NCI-H345 treated with DMSO at 0.1 percent for 48 hours (cell line): Measurements from ENCODE around the gene AKIP1.
"Not testable (repeated sequence)": the region's sequence is repeated elsewhere in the genome, so short reads cannot be mapped to it uniquely, and the experiment has no call there.

ENCODE experiments used
- DNase-seq: peaks from one replicate; lab custom pipeline; 2025; ENCODE audit not compliant: unreplicated experiment; lab: John Stamatoyannopoulos, UW

AKIP1 gene

GRCh38 chr11:8914661-8915018, 3.7 kb downstream of the AKIP1 start:
- no peak for DNase-seq

GRCh38 chr11:8917157-8917825, 6.3 kb downstream of the AKIP1 start:
- DNase-seq: no peak

- DNase-seq: no peak
Measured at GRCh38 chr11:8922691-8923090, 11.7 kb downstream of the AKIP1 start.

- DNase-seq: no peak
Measured at GRCh38 chr11:8925711-8926110, 14.7 kb downstream of the AKIP1 start.

- no peak for DNase-seq
Measured at GRCh38 chr11:8926236-8926635, 15.2 kb downstream of the AKIP1 start.

- no peak for DNase-seq
Measured at GRCh38 chr11:8927233-8927632, 16.2 kb downstream of the AKIP1 start.

GRCh38 chr11:8928205-8928604, 17.2 kb downstream of the AKIP1 start:
- no peak for DNase-seq

- DNase-seq: no peak
Measured at GRCh38 chr11:8928981-8929615, 18.1 kb downstream of the AKIP1 start.

GRCh38 chr11:8930456-8931175, 19.6 kb downstream of the AKIP1 start:
- no peak for DNase-seq

- no peak for DNase-seq
Measured at GRCh38 chr11:8932564-8933180, 21.7 kb downstream of the AKIP1 start, which contains the start of gene C11orf16. Gene C11orf16 (minus strand): TSS chr11:8932947. CDS start chr11:8932308, 639 bp downstream.

GRCh38 chr11:8933931-8934330, 22.9 kb downstream of the AKIP1 start:
- no peak for DNase-seq

- DNase-seq: no peak
Measured at GRCh38 chr11:8934742-8935488, 23.9 kb downstream of the AKIP1 start.

- DNase-seq: not testable (repeated sequence)
Measured at GRCh38 chr11:8935789-8936188, 24.8 kb downstream of the AKIP1 start.

- no peak for DNase-seq
Measured at GRCh38 chr11:8937159-8937558, 26.2 kb downstream of the AKIP1 start.

- no peak for DNase-seq
Measured at GRCh38 chr11:8937659-8938058, 26.7 kb downstream of the AKIP1 start.

GRCh38 chr11:8941341-8942103, 30.5 kb downstream of the AKIP1 start:
- DNase-seq: no peak

GRCh38 chr11:8942518-8943066, 31.6 kb downstream of the AKIP1 start, which contains the start of gene ASCL3:
Gene ASCL3 (minus strand): TSS chr11:8943016. CDS start chr11:8938161, 4,855 bp downstream.
- DNase-seq: no peak

- no peak for DNase-seq
Measured at GRCh38 chr11:8947230-8947943, 36.4 kb downstream of the AKIP1 start.

- DNase-seq: no peak
Measured at GRCh38 chr11:8948886-8949285, 37.9 kb downstream of the AKIP1 start.
